ENCODE data around the gene PTGER3. TPM values are rescaled to one million over a fixed set of nuclear protein-coding genes. Genes with fewer than 3 reads are reported as not detected.

The PTGER3 gene
- total and polyA plus RNA-seq, 2 experiments from 2014 or later: 0.45 to 1.6 TPM

- no peaks in the 10 kb centered on the region for H3K9me2 ChIP-seq (ENCODE audit: insufficient read depth)
- Mint-ChIP-seq H3K27me3 (ENCODE audit: insufficient read depth, low read depth, poor library complexity) (peaks cover 3% of the 10 kb centered on the region), H3K27ac (no peak overlapping the region), H3K9me3 (no peaks in the 10 kb centered on the region), H3K4me1 (no peaks in the 10 kb centered on the region; the same call in 2 of the 3 replicates), H3K36me3 (ENCODE audit: low read depth) (no peaks in the 10 kb centered on the region), H3K4me3 (no peak overlapping the region)
- no peak overlapping the region for H3K4me3 ChIP-seq
- TF ChIP-seq, protein P1, sequence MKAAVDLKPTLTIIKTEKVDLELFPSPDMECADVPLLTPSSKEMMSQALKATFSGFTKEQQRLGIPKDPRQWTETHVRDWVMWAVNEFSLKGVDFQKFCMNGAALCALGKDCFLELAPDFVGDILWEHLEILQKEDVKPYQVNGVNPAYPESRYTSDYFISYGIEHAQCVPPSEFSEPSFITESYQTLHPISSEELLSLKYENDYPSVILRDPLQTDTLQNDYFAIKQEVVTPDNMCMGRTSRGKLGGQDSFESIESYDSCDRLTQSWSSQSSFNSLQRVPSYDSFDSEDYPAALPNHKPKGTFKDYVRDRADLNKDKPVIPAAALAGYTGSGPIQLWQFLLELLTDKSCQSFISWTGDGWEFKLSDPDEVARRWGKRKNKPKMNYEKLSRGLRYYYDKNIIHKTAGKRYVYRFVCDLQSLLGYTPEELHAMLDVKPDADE (IDR thresholded peaks at IDR 0.05): no peak
- TF ChIP-seq EZH2 (IDR thresholded peaks at IDR 0.05; ENCODE audit: low read depth, unreplicated experiment) (no peak), NANOG (IDR thresholded peaks at IDR 0.05; ENCODE audit: borderline replicate concordance) (no peak), ZNF114 (CRISPR knock-in tag; IDR thresholded peaks at IDR 0.05) (no peak), STAT1 (IDR thresholded peaks at IDR 0.05; ENCODE audit: unreplicated experiment) (no peak), CREB1 (CRISPR knock-in tag; IDR thresholded peaks at IDR 0.05; ENCODE audit: low read depth) (no peak), POLR2AphosphoS5 (IDR thresholded peaks at IDR 0.05; ENCODE audit: low read depth) (no peak), JUNB (IDR thresholded peaks at IDR 0.05; ENCODE audit: unreplicated experiment) (no peak)
- TF ChIP-seq, protein P2, sequence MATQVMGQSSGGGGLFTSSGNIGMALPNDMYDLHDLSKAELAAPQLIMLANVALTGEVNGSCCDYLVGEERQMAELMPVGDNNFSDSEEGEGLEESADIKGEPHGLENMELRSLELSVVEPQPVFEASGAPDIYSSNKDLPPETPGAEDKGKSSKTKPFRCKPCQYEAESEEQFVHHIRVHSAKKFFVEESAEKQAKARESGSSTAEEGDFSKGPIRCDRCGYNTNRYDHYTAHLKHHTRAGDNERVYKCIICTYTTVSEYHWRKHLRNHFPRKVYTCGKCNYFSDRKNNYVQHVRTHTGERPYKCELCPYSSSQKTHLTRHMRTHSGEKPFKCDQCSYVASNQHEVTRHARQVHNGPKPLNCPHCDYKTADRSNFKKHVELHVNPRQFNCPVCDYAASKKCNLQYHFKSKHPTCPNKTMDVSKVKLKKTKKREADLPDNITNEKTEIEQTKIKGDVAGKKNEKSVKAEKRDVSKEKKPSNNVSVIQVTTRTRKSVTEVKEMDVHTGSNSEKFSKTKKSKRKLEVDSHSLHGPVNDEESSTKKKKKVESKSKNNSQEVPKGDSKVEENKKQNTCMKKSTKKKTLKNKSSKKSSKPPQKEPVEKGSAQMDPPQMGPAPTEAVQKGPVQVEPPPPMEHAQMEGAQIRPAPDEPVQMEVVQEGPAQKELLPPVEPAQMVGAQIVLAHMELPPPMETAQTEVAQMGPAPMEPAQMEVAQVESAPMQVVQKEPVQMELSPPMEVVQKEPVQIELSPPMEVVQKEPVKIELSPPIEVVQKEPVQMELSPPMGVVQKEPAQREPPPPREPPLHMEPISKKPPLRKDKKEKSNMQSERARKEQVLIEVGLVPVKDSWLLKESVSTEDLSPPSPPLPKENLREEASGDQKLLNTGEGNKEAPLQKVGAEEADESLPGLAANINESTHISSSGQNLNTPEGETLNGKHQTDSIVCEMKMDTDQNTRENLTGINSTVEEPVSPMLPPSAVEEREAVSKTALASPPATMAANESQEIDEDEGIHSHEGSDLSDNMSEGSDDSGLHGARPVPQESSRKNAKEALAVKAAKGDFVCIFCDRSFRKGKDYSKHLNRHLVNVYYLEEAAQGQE (IDR thresholded peaks at IDR 0.05; ENCODE audit: unreplicated experiment): no peak
- TF ChIP-seq, protein P3, sequence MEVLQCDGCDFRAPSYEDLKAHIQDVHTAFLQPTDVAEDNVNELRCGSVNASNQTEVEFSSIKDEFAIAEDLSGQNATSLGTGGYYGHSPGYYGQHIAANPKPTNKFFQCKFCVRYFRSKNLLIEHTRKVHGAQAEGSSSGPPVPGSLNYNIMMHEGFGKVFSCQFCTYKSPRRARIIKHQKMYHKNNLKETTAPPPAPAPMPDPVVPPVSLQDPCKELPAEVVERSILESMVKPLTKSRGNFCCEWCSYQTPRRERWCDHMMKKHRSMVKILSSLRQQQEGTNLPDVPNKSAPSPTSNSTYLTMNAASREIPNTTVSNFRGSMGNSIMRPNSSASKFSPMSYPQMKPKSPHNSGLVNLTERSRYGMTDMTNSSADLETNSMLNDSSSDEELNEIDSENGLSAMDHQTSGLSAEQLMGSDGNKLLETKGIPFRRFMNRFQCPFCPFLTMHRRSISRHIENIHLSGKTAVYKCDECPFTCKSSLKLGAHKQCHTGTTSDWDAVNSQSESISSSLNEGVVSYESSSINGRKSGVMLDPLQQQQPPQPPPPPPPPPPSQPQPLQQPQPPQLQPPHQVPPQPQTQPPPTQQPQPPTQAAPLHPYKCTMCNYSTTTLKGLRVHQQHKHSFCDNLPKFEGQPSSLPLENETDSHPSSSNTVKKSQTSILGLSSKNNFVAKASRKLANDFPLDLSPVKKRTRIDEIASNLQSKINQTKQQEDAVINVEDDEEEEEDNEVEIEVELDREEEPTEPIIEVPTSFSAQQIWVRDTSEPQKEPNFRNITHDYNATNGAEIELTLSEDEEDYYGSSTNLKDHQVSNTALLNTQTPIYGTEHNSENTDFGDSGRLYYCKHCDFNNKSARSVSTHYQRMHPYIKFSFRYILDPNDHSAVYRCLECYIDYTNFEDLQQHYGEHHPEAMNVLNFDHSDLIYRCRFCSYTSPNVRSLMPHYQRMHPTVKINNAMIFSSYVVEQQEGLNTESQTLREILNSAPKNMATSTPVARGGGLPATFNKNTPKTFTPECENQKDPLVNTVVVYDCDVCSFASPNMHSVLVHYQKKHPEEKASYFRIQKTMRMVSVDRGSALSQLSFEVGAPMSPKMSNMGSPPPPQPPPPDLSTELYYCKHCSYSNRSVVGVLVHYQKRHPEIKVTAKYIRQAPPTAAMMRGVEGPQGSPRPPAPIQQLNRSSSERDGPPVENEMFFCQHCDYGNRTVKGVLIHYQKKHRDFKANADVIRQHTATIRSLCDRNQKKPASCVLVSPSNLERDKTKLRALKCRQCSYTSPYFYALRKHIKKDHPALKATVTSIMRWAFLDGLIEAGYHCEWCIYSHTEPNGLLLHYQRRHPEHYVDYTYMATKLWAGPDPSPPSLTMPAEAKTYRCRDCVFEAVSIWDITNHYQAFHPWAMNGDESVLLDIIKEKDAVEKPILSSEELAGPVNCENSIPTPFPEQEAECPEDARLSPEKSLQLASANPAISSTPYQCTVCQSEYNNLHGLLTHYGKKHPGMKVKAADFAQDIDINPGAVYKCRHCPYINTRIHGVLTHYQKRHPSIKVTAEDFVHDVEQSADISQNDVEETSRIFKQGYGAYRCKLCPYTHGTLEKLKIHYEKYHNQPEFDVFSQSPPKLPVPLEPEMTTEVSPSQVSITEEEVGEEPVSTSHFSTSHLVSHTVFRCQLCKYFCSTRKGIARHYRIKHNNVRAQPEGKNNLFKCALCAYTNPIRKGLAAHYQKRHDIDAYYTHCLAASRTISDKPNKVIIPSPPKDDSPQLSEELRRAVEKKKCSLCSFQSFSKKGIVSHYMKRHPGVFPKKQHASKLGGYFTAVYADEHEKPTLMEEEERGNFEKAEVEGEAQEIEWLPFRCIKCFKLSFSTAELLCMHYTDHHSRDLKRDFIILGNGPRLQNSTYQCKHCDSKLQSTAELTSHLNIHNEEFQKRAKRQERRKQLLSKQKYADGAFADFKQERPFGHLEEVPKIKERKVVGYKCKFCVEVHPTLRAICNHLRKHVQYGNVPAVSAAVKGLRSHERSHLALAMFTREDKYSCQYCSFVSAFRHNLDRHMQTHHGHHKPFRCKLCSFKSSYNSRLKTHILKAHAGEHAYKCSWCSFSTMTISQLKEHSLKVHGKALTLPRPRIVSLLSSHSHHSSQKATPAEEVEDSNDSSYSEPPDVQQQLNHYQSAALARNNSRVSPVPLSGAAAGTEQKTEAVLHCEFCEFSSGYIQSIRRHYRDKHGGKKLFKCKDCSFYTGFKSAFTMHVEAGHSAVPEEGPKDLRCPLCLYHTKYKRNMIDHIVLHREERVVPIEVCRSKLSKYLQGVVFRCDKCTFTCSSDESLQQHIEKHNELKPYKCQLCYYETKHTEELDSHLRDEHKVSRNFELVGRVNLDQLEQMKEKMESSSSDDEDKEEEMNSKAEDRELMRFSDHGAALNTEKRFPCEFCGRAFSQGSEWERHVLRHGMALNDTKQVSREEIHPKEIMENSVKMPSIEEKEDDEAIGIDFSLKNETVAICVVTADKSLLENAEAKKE (CRISPR knock-in tag; IDR thresholded peaks at IDR 0.05): no peak
- H3K4me2 ChIP-seq: no peak overlapping the region
- H3K27me3 ChIP-seq (ENCODE audit: insufficient read depth): peaks cover 12% of the 10 kb centered on the region; the same call in 1 of the 2 replicates
- H4K20me1 ChIP-seq (replicated peaks; ENCODE audit: insufficient read depth): no peaks in the 10 kb centered on the region
- no peak overlapping the region for H3K27ac ChIP-seq (ENCODE audit: low read depth)
- no peak overlapping the region for H2AFZ ChIP-seq
- ATAC-seq (no peak), DNase-seq (ENCODE audit: low spot score) (no peak)
- H3K4me1 ChIP-seq (ENCODE audit: insufficient read depth): no peaks in the 10 kb centered on the region
- no peaks in the 10 kb centered on the region for H3K79me2 ChIP-seq (replicated peaks; ENCODE audit: insufficient read depth)
- H3K36me3 ChIP-seq (ENCODE audit: insufficient read depth): no peaks in the 10 kb centered on the region
- H3F3A ChIP-seq (replicated peaks; ENCODE audit: low read depth): no peaks in the 10 kb centered on the region
Observed at GRCh38 chr1:71088645-71089287, 41.1 kb upstream of the PTGER3 start.

Data from GM23338 (cell line).